ENCODE data around the gene C1QTNF6.

Gene C1QTNF6

DNA sequence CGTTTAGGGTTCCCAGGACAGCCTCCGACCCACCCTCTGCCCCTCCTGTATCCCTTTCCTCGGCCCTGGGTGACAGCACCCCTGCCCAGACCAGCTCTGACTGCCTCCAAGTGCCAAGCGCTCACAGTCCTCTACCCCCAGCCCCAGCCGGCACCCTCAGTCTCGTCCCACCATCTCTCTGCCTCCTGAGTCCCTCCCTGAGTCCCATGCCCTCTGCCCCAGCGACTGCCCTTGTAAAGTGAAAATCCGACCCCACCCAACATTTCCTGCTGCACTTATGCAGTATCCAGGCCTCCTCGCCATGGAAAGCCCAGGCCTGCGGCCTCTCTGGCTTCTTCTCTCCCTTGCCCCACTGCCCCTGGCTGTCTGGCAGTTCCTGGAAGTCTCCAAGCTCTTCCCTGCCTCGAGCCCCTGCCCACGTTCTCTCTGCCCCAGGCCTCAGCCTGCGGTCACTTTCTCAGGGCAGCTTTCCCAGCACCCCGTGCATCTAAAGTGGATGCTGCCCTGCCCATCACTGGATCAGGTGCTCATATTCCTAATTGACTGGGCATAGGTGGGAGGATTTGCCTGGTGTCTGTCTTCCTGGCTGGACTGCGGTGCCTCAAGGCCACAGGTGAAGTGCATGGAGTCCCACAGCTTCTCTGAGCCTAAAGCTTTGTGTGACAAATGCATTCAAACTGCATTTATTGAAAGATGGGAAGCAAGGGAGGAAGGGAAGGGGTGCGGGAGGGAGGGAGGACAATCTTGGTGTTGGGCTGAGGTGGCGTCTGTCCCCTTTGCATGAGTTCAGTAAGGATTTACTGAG lies 20.7 kb downstream of the C1QTNF6 start:
- TF ChIP-seq, protein P1, sequence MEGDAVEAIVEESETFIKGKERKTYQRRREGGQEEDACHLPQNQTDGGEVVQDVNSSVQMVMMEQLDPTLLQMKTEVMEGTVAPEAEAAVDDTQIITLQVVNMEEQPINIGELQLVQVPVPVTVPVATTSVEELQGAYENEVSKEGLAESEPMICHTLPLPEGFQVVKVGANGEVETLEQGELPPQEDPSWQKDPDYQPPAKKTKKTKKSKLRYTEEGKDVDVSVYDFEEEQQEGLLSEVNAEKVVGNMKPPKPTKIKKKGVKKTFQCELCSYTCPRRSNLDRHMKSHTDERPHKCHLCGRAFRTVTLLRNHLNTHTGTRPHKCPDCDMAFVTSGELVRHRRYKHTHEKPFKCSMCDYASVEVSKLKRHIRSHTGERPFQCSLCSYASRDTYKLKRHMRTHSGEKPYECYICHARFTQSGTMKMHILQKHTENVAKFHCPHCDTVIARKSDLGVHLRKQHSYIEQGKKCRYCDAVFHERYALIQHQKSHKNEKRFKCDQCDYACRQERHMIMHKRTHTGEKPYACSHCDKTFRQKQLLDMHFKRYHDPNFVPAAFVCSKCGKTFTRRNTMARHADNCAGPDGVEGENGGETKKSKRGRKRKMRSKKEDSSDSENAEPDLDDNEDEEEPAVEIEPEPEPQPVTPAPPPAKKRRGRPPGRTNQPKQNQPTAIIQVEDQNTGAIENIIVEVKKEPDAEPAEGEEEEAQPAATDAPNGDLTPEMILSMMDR (IDR thresholded peaks at IDR 0.05; ENCODE audit: insufficient read depth, low read length, poor library complexity, severe bottlenecking), result no peak
- H3K27me3 ChIP-seq (replicated peaks; ENCODE audit: control insufficient read depth, insufficient read depth, low read length), result no peaks in the 10 kb centered on the region
- no peaks in the 10 kb centered on the region for H3K36me3 ChIP-seq (ENCODE audit: control insufficient read depth, insufficient read depth, low read length)
- DNase-seq (ENCODE audit: extremely low read depth, insufficient read length), result no peak
- no peak overlapping the region for H3K4me3 ChIP-seq (replicated peaks; ENCODE audit: low read depth, low read length)

DNA sequence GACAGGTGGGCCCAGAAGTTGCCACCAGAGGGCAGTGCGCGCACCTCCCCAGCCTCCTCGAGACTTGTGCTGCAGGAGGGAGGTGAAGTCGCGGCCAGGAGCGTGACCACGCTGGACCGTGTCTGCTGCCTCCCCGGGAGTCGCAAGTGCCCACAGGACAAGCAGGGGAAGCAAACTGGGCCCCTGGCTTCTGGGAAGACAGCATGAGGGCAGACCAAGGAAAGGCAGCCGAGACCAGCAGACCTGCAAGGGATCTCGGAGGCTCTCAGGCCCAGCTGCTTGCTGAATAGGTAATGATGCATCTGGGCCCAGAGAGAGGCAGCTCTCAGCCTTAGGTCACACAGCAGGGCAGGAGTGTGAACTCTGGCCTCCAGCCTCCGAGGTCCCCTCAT lies 21.4 kb downstream of the C1QTNF6 start:
- Histone ChIP-seq H3K27me3 (replicated peaks; ENCODE audit: control insufficient read depth, insufficient read depth, low read length) (no peaks in the 10 kb centered on the region), H3K4me3 (replicated peaks; ENCODE audit: low read depth, low read length) (no peak overlapping the region), H3K36me3 (ENCODE audit: control insufficient read depth, insufficient read depth, low read length) (no peaks in the 10 kb centered on the region)
- TF ChIP-seq, protein P1 (IDR thresholded peaks at IDR 0.05; ENCODE audit: insufficient read depth, low read length, poor library complexity, severe bottlenecking), result peak; percentile 87
- peak; percentile 81 for DNase-seq (ENCODE audit: extremely low read depth, insufficient read length)

DNA sequence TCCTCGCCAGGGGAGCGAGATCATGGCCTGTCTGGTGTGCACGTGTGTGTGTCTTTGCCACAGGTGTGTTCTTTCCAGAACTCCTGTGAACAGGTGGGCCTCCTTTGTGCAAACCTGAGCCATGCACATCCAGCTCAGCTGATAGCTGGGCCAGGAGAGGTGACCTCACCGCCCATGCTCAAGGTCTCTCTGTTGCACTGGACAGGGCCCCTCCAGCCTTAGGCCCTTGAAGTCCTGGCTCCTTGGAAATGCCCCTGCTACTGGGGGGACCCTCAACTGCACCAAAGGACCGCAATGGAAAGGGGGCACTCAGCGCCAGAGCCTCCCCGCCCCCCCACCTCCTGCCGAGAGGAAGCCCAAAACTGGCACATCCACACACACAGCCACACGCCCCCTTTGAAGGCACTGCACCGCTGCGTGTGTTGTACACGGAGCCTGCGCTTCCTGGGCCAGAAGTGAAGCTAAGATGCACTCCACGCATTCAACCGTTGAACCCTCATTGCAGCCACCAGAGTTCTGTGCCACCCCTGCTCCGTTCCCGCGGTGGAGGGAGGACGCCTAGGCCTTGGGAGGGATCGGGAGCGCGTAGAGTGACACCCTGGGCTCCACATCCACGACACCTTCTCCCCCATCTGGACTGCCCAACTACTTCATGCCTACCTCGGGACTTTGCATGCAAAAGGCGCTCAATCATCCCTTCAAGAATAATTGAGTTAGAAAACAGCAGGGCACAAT lies 21.9 kb downstream of the C1QTNF6 start:
- Histone ChIP-seq H3K4me3 (replicated peaks; ENCODE audit: low read depth, low read length) (no peak overlapping the region), H3K27me3 (replicated peaks; ENCODE audit: control insufficient read depth, insufficient read depth, low read length) (no peaks in the 10 kb centered on the region), H3K36me3 (ENCODE audit: control insufficient read depth, insufficient read depth, low read length) (no peaks in the 10 kb centered on the region)
- no peak for DNase-seq (ENCODE audit: extremely low read depth, insufficient read length)
- TF ChIP-seq, protein P1 (IDR thresholded peaks at IDR 0.05; ENCODE audit: insufficient read depth, low read length, poor library complexity, severe bottlenecking), result no peak

DNA sequence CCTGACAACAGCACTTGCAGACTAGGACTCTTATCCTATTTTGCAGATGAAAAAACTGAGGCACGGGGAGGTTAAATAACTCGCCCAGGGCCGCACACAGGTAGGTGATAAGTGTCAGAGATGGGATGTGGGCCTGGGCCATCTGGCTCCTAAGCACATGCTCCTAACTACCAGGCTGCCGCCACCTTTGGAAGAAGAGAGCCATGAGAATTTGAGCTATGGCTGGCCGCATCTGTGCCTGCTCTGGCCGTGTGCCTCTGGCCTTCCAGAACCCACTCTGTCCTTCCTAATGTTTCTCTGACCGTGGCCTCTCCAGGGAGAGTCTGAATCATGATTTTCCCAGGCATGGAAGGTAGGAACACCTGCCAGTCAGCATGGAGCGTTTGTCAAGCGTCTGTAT lies 23.0 kb downstream of the C1QTNF6 start:
- H3K36me3 ChIP-seq (ENCODE audit: control insufficient read depth, insufficient read depth, low read length), result no peaks in the 10 kb centered on the region
- TF ChIP-seq, protein P1 (IDR thresholded peaks at IDR 0.05; ENCODE audit: insufficient read depth, low read length, poor library complexity, severe bottlenecking), result no peak
- no peaks in the 10 kb centered on the region for H3K27me3 ChIP-seq (replicated peaks; ENCODE audit: control insufficient read depth, insufficient read depth, low read length)
- H3K4me3 ChIP-seq (replicated peaks; ENCODE audit: low read depth, low read length), result no peak overlapping the region
- DNase-seq (ENCODE audit: extremely low read depth, insufficient read length), result no peak

DNA sequence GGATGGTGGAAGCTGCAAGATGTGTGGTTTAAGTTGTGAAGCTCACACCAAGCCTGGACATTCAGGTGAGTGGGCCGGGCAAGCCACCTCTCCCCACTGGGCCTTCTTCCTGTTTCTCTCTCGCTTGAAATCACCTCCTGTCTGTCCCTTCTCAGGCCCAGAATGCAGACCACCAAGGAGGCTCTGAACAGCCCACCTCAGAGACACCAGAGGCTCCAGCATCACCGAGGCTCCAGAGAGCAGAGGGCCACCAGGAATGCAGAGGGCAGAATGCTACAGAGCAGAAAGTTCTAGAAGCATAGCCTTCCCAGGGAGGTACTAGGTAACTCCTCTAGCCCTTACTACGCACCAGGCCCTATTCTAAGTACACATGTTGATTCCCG lies 23.6 kb downstream of the C1QTNF6 start:
- Histone ChIP-seq H3K27me3 (replicated peaks; ENCODE audit: control insufficient read depth, insufficient read depth, low read length) (no peaks in the 10 kb centered on the region), H3K4me3 (replicated peaks; ENCODE audit: low read depth, low read length) (no peak overlapping the region), H3K36me3 (ENCODE audit: control insufficient read depth, insufficient read depth, low read length) (no peaks in the 10 kb centered on the region)
- TF ChIP-seq, protein P1 (IDR thresholded peaks at IDR 0.05; ENCODE audit: insufficient read depth, low read length, poor library complexity, severe bottlenecking), result no peak
- DNase-seq (ENCODE audit: extremely low read depth, insufficient read length), result no peak

All from GM06990 (cell line).